GM12878 (cell line): ENCODE results near the gene TTC22. TPM values are rescaled to one million over a fixed set of nuclear protein-coding genes. Genes with fewer than 3 reads are reported as not detected.

Experiments used
- ATAC-seq: fragments of 200-7000 bp; cut with Tn5 transposase; 3 replicates; pipeline ENCODE4 v1.9.1; 2020; ENCODE audit warnings: mild to moderate bottlenecking, moderate library complexity
- BruUV-seq: library from RNA; stranded (reverse); fragments of 400-500 nt; replicated peaks from 2 replicates; lab custom pipeline; 2021; lab: Mats Ljungman, UMichigan
- CTCF ChIA-PET: fragments of 300-600 bp; sonication (Branson Sonifier 250); formaldehyde crosslinking; extraction: SDS; loops from one replicate; lab custom pipeline; 2021; ENCODE audit warnings: inconsistent platforms; lab: Yijun Ruan, JAX
- POLR2A ChIA-PET: fragments of 350-600 bp; formaldehyde crosslinking; extraction: SDS; loops from one replicate; lab custom pipeline; 2021; ENCODE audit warnings: inconsistent platforms; lab: Charles Lee
- RAD21 ChIA-PET: fragments of 300-600 bp; sonication (Branson Sonifier 250); formaldehyde crosslinking; loops from one replicate; lab custom pipeline; 2023; ENCODE audit warnings: antibody characterized with exemption; ENCODE audit not compliant: unreplicated experiment; lab: Charles Lee
- SMC1A ChIA-PET: fragments of 300-600 bp; sonication (Branson Sonifier 250); formaldehyde crosslinking; loops from one replicate; lab custom pipeline; 2023; ENCODE audit not compliant: unreplicated experiment, uncharacterized antibody; lab: Charles Lee
- DNase-seq: peaks from one replicate; pipeline ENCODE4 v3.0.0-alpha.2; 2011; ENCODE audit warnings: low read depth, low spot score
- FAIRE-seq: peaks from 3 replicates; lab custom pipeline; 2011; peaks lifted over from hg19 to GRCh38; lab: Jason Lieb, UNC
- H2AFZ ChIP-seq: 2 replicates; pipeline ENCODE4 v1.6.0; 2011; ENCODE audit warnings: low read depth, low read length, control low read depth; ENCODE audit not compliant: control insufficient read depth
- H3K27ac ChIP-seq: 2 replicates; pipeline ENCODE4 v1.5.1; 2011; ENCODE audit warnings: control low read depth; ENCODE audit not compliant: control insufficient read depth, insufficient read depth
- H3K27me3 ChIP-seq, 2 experiments: replicated peaks in 1 of 2; 2 replicates each; pipeline versions ENCODE4 v1.6.0 to v1.6.1; 2011; ENCODE audit warnings: low read length in 1 of 2; ENCODE audit not compliant: control insufficient read depth in 2 of 2, insufficient read depth in 2 of 2
- H3K36me3 ChIP-seq, 2 experiments: 2 replicates each; pipeline ENCODE4 v1.5.1; 2011; ENCODE audit warnings: low read length in 1 of 2; ENCODE audit not compliant: control insufficient read depth in 2 of 2, insufficient read depth in 2 of 2
- H3K4me1 ChIP-seq: 2 replicates; pipeline ENCODE4 v1.6.1; 2011; ENCODE audit warnings: mild to moderate bottlenecking, low read length, moderate library complexity, mixed read lengths; ENCODE audit not compliant: control insufficient read depth, insufficient read depth
- H3K4me2 ChIP-seq: 2 replicates; pipeline ENCODE4 v1.6.0; 2011; ENCODE audit warnings: control low read depth; ENCODE audit not compliant: control insufficient read depth, insufficient read depth
- H3K4me3 ChIP-seq: fragments of 200-600 bp; sonication (generic); 2 replicates; pipeline ENCODE4 v1.5.1; 2016
- H3K79me2 ChIP-seq: 2 replicates; pipeline ENCODE4 v1.6.0; 2011; ENCODE audit warnings: low read length; ENCODE audit not compliant: control insufficient read depth, insufficient read depth
- H3K9ac ChIP-seq: 2 replicates; pipeline ENCODE4 v1.8.0; 2011; ENCODE audit warnings: low read length, control low read depth, mixed read lengths; ENCODE audit not compliant: control insufficient read depth, insufficient read depth
- H3K9me3 ChIP-seq: replicated peaks from 3 replicates; pipeline ENCODE4 v1.5.1; 2011; ENCODE audit warnings: mild to moderate bottlenecking, low read length; ENCODE audit not compliant: control insufficient read depth, insufficient read depth
- H4K20me1 ChIP-seq: 2 replicates; pipeline ENCODE4 v1.6.0; 2011; ENCODE audit not compliant: control insufficient read depth, insufficient read depth
- CTCF ChIP-seq, 3 experiments: IDR thresholded peaks in 2 of 3; conservative IDR thresholded peaks in 1 of 3; 2 replicates each; pipeline ENCODE4 v1.5.1; 2011; ENCODE audit warnings: low read depth in 3 of 3, low read length in 3 of 3, mild to moderate bottlenecking in 3 of 3, control low read depth in 2 of 3, moderate library complexity in 2 of 3, inconsistent platforms in 1 of 3, mixed read lengths in 1 of 3; ENCODE audit not compliant: control insufficient read depth in 2 of 3, insufficient read depth in 1 of 3; ENCODE audit errors: extremely low read depth in 1 of 3
- KAT2A ChIP-seq: conservative IDR thresholded peaks from 2 replicates; pipeline ENCODE4 v1.6.1; 2011; ENCODE audit warnings: low read depth, low read length; ENCODE audit not compliant: control insufficient read depth
- NR2C1 ChIP-seq: fragments of 450-650 bp; IDR thresholded peaks from 2 replicates; pipeline ENCODE4 v1.6.1; 2017; ENCODE audit warnings: antibody characterized with exemption, mild to moderate bottlenecking, moderate library complexity
- PRDM15 ChIP-seq: fragments of 450-650 bp; formaldehyde crosslinking; IDR thresholded peaks from 2 replicates; pipeline ENCODE4 v1.4.0; 2020; ENCODE audit warnings: mild to moderate bottlenecking, moderate library complexity
- RAD21 ChIP-seq: IDR thresholded peaks from 2 replicates; pipeline ENCODE4 v1.6.1; 2011; ENCODE audit warnings: mild to moderate bottlenecking, low read depth, low read length, moderate library complexity; ENCODE audit not compliant: insufficient read depth
- RUNX3 ChIP-seq: IDR thresholded peaks from 2 replicates; pipeline ENCODE4 v1.6.1; 2012; ENCODE audit warnings: low read length, inconsistent platforms
- WGBS: methylation state at CpG from one replicate; pipeline ENCODE4 v1.1.6; 2016; ENCODE audit warnings: low lambda C conversion rate; ENCODE audit not compliant: insufficient replicate concordance, insufficient coverage; ENCODE audit errors: missing lambda C conversion rate; 5-methylcytosine and 5-hydroxymethylcytosine counted together
- in situ Hi-C: fragments of 300-500 bp; cut with MboI; formaldehyde crosslinking; loops from 9 replicates; pipeline ENCODE4 v1.14.3; 2018; ENCODE audit warnings: mixed read lengths
- intact Hi-C: fragments of 100-400 bp; cut with micrococcal nuclease; formaldehyde crosslinking; loops from one replicate; pipeline ENCODE4 v1.14.2; 2022; ENCODE audit not compliant: unreplicated experiment
- polyA plus RNA-seq, 11 experiments: library from polyadenylated mRNA; depleted of rRNA in 4 of 11; unstranded in 6 of 11; stranded (reverse) in 5 of 11; fragments of >200 nt; fragmentation: Nextera tagmentation in 4 of 11; fragmentation: Illumina TruSeq in 1 of 11; extraction: Ambion mirVana in 4 of 11; extraction: Trizol in 1 of 11; gene quantifications; 1 replicate in 1 of 11; 2 replicates in 10 of 11; pipeline versions ENCODE4 v1.2.1 to v1.2.3, GENCODE V29; 2011 to 2016; ENCODE audit warnings: inconsistent platforms in 2 of 11, missing spikeins in 2 of 11, low read depth in 1 of 11
- total RNA-seq, 4 experiments: library from RNA; depleted of rRNA in 3 of 4; stranded (reverse); fragments of >200 nt in 3 of 4; fragmentation: Illumina TruSeq in 1 of 4; extraction: Trizol in 1 of 4; gene quantifications; 2 replicates each; pipeline versions ENCODE4 v1.2.1 to v1.2.3, GENCODE V29; 2013 to 2021

TTC22 gene
- total and polyA plus RNA-seq, 10 of the 15 experiments (the other 5 are each of a cell fraction or from before 2014, with no cell fraction given) = 0.64 to 5.1 (median 1.9) TPM

- TF ChIP-seq PRDM15 (no peak), RUNX3 (no peak), CTCF (IDR thresholded peaks at IDR 0.05 in 2 of 3, conservative IDR thresholded peaks at IDR 0.05 in 1 of 3; ENCODE audit: control insufficient read depth in 2 of 3, extremely low read depth in 1 of 3, insufficient read depth in 1 of 3, low read depth in 3 of 3, low read length in 3 of 3) (no peak), KAT2A (no peak)
- TF ChIP-seq, all 136 proteins: peak for 0
Observed at GRCh38 chr1:54835131-54835898, 34.2 kb upstream of the TTC22 start (continued).

GRCh38 chr1:54834007-54834541 lies 33.0 kb upstream of the TTC22 start:
- no peaks in the 10 kb centered on the region for H3K79me2 ChIP-seq
- H3K4me1 ChIP-seq = no peaks in the 10 kb centered on the region
- no peaks in the 10 kb centered on the region; the same call in 2 of the 3 replicates for H3K9me3 ChIP-seq
- H3K4me2 ChIP-seq = no peak overlapping the region
- ATAC-seq (no peak), DNase-seq (no peak), FAIRE-seq (no peak)
- POLR2A ChIA-PET = no interaction called here
- 43% methylated on average over 1 of the region's 1 CpG for WGBS
- TF ChIP-seq RAD21 (no peak), NR2C1 (no peak)
- H3K27me3 ChIP-seq = no peaks in the 10 kb centered on the region
- H2AFZ ChIP-seq = no peak overlapping the region
- no peaks in the 10 kb centered on the region for H3K36me3 ChIP-seq
- H3K4me3 ChIP-seq = no peak overlapping the region
- CTCF ChIA-PET = no interaction called here
- H4K20me1 ChIP-seq = no peaks in the 10 kb centered on the region
- no peak overlapping the region for H3K9ac ChIP-seq
- SMC1A ChIA-PET = no interaction called here
- RAD21 ChIA-PET = no interaction called here
- intact Hi-C loops = no loop called here
- in situ Hi-C loops = no loop called here
- no TSS peak for BruUV-seq
- no peak overlapping the region for H3K27ac ChIP-seq
